Suprapubic skin (tissue), 4 donors: ENCODE data around the gene PTPRN2.

Experiments
- EP300 ChIP-seq: sonication (generic); formaldehyde crosslinking; IDR thresholded peaks from one replicate; pipeline ENCODE4 v1.6.1; 2017; ENCODE audit warnings: antibody characterized with exemption
- POLR2A ChIP-seq, 2 donors: fragments of 450-650 bp; IDR thresholded peaks; one replicate each; pipeline ENCODE4 v1.6.1; 2017; ENCODE audit warnings: antibody characterized with exemption in 2 of 2, mild to moderate bottlenecking in 2 of 2, moderate library complexity in 2 of 2
- POLR2AphosphoS5 ChIP-seq, 3 donors: sonication (generic); formaldehyde crosslinking; IDR thresholded peaks; one replicate each; pipeline ENCODE4 v1.6.1; 2017; ENCODE audit warnings: antibody characterized with exemption in 3 of 3
- TF ChIP-seq, protein P1 (sequence below), 2 donors: fragments of 200-600 bp in 1 of 2; fragments of 450-650 bp in 1 of 2; sonication (generic) in 1 of 2; IDR thresholded peaks; one replicate each; pipeline ENCODE4 v1.5.1; 2016 to 2019; ENCODE audit warnings: antibody characterized with exemption in 2 of 2, mild to moderate bottlenecking in 1 of 2, moderate library complexity in 1 of 2

DNA sequence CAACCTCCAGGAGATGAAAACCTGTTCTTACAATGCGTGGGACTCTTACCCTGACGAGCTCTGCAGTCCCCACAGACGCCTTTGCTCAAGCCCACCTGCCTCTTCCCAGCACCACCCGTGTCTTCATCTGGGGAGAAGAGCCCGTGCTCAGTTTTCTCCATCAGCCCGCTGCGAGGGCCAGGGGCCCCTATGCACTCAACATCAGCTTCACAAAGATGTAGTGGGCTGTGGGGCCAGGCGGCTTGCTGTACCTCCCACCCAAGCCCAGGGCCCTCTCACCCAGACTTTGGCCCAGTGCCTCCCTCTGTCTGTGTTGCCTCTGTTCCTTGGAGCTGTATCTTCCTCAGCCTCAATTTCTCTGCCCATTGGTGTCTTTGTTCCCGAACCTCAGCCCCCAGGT, 814.3 kb downstream of the PTPRN2 start:
- TF ChIP-seq, protein P1, sequence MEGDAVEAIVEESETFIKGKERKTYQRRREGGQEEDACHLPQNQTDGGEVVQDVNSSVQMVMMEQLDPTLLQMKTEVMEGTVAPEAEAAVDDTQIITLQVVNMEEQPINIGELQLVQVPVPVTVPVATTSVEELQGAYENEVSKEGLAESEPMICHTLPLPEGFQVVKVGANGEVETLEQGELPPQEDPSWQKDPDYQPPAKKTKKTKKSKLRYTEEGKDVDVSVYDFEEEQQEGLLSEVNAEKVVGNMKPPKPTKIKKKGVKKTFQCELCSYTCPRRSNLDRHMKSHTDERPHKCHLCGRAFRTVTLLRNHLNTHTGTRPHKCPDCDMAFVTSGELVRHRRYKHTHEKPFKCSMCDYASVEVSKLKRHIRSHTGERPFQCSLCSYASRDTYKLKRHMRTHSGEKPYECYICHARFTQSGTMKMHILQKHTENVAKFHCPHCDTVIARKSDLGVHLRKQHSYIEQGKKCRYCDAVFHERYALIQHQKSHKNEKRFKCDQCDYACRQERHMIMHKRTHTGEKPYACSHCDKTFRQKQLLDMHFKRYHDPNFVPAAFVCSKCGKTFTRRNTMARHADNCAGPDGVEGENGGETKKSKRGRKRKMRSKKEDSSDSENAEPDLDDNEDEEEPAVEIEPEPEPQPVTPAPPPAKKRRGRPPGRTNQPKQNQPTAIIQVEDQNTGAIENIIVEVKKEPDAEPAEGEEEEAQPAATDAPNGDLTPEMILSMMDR (IDR thresholded peaks at IDR 0.05) = no peak
- no peak for TF ChIP-seq POLR2A (IDR thresholded peaks at IDR 0.05)
- no peak for TF ChIP-seq POLR2AphosphoS5 (IDR thresholded peaks at IDR 0.05)
- TF ChIP-seq EP300 = no peak
